ENCODE results near the gene IFI44L. TPM values are rescaled to one million over a fixed set of nuclear protein-coding genes. Genes with fewer than 3 reads are reported as not detected.

Gene IFI44L
- 10 to 100 TPM in 2 of 4 donors, 1 to 10 TPM in 2; 3.8 to 60.2 (median 17.3) TPM for total RNA-seq

DNA sequence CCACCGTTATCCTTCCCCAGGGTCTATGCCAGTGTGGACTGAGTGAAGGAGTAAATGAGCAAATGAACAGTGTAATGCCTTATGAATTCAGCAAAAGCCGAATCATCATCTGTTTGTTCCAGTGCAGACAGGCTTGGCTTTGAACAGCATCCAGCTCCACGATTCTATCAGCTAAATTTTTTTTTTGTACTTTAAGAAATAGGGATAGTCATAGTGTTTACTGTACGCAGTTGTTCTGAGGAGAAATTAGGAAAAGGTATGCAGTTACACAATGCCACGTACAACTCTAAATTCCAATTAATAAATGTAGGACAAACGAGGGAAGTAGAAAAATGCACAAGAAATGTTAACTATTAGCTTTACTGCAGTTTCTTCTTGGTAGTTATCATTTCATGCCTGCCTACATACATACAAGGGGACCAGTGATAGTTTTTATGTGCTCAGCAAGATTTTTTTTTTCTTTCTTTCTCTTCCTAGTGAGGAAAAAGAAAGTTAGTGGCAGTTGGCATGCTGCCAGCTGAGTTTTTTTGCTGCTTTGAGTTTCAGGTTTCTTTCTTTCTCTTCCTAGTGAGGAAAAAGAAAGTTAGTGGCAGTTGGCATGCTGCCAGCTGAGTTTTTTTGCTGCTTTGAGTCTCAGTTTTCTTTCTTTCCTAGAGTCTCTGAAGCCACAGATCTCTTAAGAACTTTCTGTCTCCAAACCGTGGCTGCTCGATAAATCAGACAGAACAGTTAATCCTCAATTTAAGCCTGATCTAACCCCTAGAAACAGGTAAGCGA is at the start of gene IFI44L:
Gene IFI44L (plus strand): TSS at position 646 of the 777 bp plus-strand sequence. CDS start 7,468 bp downstream, outside the sequence.
- TF ChIP-seq, protein P1, sequence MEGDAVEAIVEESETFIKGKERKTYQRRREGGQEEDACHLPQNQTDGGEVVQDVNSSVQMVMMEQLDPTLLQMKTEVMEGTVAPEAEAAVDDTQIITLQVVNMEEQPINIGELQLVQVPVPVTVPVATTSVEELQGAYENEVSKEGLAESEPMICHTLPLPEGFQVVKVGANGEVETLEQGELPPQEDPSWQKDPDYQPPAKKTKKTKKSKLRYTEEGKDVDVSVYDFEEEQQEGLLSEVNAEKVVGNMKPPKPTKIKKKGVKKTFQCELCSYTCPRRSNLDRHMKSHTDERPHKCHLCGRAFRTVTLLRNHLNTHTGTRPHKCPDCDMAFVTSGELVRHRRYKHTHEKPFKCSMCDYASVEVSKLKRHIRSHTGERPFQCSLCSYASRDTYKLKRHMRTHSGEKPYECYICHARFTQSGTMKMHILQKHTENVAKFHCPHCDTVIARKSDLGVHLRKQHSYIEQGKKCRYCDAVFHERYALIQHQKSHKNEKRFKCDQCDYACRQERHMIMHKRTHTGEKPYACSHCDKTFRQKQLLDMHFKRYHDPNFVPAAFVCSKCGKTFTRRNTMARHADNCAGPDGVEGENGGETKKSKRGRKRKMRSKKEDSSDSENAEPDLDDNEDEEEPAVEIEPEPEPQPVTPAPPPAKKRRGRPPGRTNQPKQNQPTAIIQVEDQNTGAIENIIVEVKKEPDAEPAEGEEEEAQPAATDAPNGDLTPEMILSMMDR (IDR thresholded peaks at IDR 0.05): peak in 1 of 4 experiments; percentile 10
- no peak for TF ChIP-seq POLR2A (IDR thresholded peaks at IDR 0.05)
- peak within 1 kb of the TSS; percentile 21 to 24 for H3K4me3 ChIP-seq
- H3K27ac ChIP-seq: peak within 1 kb of the TSS; percentile 70 to 90
- no peaks in the 10 kb centered on the region for H3K27me3 ChIP-seq
- no peaks in the 10 kb centered on the region for H3K9me3 ChIP-seq
- intact Hi-C loops (cut with DNase I; ENCODE audit: low total_unique reads): loop anchor here (10.0 kb wide), 1 partner anchor 55 kb away; no protein-coding TSS in a partner anchor
- peak; percentile 38 to 59 for DNase-seq
- H3K36me3 ChIP-seq: no peaks in the 10 kb centered on the region
- peaks cover 0 to 5% of the 10 kb centered on the region in 2 donors for H3K4me1 ChIP-seq

DNA sequence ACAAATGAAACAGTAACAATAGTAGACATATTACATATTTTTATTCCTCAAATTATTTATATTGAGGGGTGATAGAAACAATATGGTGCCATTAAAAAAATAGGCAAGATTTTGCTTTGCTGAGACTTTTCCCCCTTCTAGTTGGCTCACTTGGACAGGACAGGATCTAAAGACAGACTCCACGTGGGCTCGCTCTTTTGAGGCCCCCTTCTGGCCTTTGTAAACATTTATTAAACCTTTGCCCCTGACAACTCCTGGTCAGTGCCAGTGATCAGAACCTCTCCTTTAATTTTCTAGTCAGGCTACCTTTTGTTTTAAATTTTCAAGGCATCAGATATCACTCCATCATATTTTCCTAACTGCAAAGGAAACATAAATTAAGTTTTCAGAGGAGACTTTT is 49.7 kb upstream of the IFI44L start:
- H3K27me3 ChIP-seq: no peaks in the 10 kb centered on the region
- H3K36me3 ChIP-seq: no peaks in the 10 kb centered on the region
- no peak overlapping the region for H3K4me3 ChIP-seq
- no peak for DNase-seq
- TF ChIP-seq, protein P1 (IDR thresholded peaks at IDR 0.05): no peak
- TF ChIP-seq POLR2A (IDR thresholded peaks at IDR 0.05): no peak
- no peak overlapping the region for H3K27ac ChIP-seq
- H3K9me3 ChIP-seq: no peaks in the 10 kb centered on the region
- intact Hi-C loops (cut with DNase I; ENCODE audit: low total_unique reads): no loop called here
- no peaks in the 10 kb centered on the region for H3K4me1 ChIP-seq

DNA sequence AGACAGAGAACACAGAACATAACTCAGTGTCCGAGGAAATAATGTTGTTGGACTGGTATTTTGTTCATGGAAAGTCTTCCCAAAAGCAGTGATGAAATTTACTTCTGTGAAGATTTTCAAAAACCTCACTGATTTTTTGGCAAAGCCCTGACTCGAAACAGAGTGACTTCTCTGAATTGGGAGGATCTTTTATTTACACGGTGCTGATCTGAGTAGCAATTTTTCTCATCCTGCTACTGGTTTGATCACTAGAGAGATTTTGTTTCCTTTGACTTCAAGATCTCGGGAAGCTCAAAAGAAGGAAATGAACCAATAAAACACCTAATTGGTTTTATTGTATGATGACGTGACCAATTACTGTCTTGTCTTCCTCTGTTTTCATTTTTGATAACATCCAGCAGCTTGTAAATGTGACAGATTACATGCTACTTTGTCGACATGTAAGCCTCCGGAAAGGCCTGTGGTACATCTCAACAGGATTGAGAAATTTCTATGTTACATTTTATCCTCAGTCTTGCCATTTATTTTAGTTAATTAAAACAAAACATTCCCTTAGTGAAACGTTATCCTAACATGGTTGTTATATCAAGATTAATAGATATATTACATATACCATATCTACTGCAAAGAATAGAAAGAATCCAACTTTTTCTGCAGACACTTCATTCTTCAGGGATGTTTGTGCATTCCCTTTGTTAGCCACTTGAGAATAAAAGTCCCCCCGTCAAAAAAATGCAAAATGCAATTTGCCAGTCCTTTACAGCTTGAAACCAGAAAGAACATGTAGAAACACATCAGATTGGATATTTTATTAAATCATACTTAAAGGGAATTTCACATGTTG is 42.8 kb upstream of the IFI44L start:
- no peak overlapping the region for H3K4me3 ChIP-seq
- H3K27ac ChIP-seq: no peak overlapping the region
- no peaks in the 10 kb centered on the region for H3K36me3 ChIP-seq
- no peak for DNase-seq
- no peaks in the 10 kb centered on the region for H3K4me1 ChIP-seq
- no peaks in the 10 kb centered on the region for H3K9me3 ChIP-seq
- no peaks in the 10 kb centered on the region for H3K27me3 ChIP-seq
- intact Hi-C loops (cut with DNase I; ENCODE audit: low total_unique reads): no loop called here
- TF ChIP-seq, protein P1 (IDR thresholded peaks at IDR 0.05): no peak
- no peak for TF ChIP-seq POLR2A (IDR thresholded peaks at IDR 0.05)

DNA sequence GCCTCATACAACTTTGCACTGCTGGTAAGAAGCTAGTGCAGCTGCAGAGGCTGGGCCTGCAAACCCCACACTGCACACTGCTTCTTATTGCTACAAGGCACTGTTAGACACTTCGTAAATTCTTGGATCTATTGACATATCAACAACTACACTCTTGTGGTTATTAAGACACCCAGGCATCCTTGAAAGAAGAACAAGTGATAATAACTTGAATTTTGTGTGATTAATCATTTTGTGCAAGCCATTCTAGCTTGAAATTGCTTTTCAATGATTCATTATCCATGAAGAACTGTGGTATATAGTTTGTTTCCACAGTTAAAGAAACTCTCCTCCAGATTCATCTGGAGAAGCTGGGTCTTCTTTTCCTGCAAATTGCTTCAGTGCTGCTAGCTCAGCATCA is 33.7 kb upstream of the IFI44L start:
- H3K9me3 ChIP-seq: no peaks in the 10 kb centered on the region

More for the DNA sequence above, 33.7 kb upstream of the IFI44L start:
- no peak overlapping the region for H3K27ac ChIP-seq
- no peak overlapping the region for H3K4me3 ChIP-seq
- no peak for DNase-seq
- H3K4me1 ChIP-seq: no peaks in the 10 kb centered on the region
- no peaks in the 10 kb centered on the region for H3K27me3 ChIP-seq
- TF ChIP-seq, protein P1 (IDR thresholded peaks at IDR 0.05): no peak
- TF ChIP-seq POLR2A (IDR thresholded peaks at IDR 0.05): no peak
- H3K36me3 ChIP-seq: no peaks in the 10 kb centered on the region
- intact Hi-C loops (cut with DNase I; ENCODE audit: low total_unique reads): no loop called here
